Thyroid gland (tissue), 4 donors: ENCODE data around the gene LRP2BP. TPM values are rescaled to one million over a fixed set of nuclear protein-coding genes. Genes with fewer than 3 reads are reported as not detected.

Source experiments
- DNase-seq, 2 donors: peaks; one replicate each; pipeline ENCODE4 v3.0.0-alpha.2; 2019
- H3K27ac ChIP-seq, 3 donors: fragments of 200-600 bp; sonication (generic); 1 replicate in 2 of 3; 2 replicates in 1 of 3; pipeline ENCODE4 v1.5.1; 2016 to 2019; ENCODE audit warnings: mild to moderate bottlenecking in 1 of 3, moderate library complexity in 1 of 3
- H3K27me3 ChIP-seq: fragments of 200-600 bp; sonication (generic); one replicate; pipeline ENCODE4 v1.5.1; 2019
- H3K36me3 ChIP-seq, 2 donors: fragments of 200-600 bp; sonication (generic); one replicate each; pipeline ENCODE4 v1.5.1; 2016 to 2019
- H3K4me1 ChIP-seq, 2 donors: fragments of 200-600 bp; sonication (generic); one replicate each; pipeline ENCODE4 v1.5.1; 2017 to 2019
- H3K4me3 ChIP-seq, 3 donors: fragments of 200-600 bp; sonication (generic); replicated peaks in 1 of 3; 1 replicate in 2 of 3; 2 replicates in 1 of 3; pipeline ENCODE4 v1.5.1; 2016; ENCODE audit warnings: mild to moderate bottlenecking in 1 of 3
- H3K9me3 ChIP-seq: fragments of 200-600 bp; sonication (generic); one replicate; pipeline ENCODE4 v1.5.1; 2017
- CTCF ChIP-seq, 6 experiments: fragments of 200-600 bp in 3 of 6; fragments of 450-650 bp in 3 of 6; sonication (generic) in 3 of 6; IDR thresholded peaks; one replicate each; pipeline ENCODE4 v1.5.1; 2016 to 2019; ENCODE audit warnings: antibody characterized with exemption in 6 of 6, mild to moderate bottlenecking in 2 of 6, inconsistent platforms in 1 of 6, moderate library complexity in 1 of 6
- POLR2A ChIP-seq, 2 donors: fragments of 450-650 bp; IDR thresholded peaks; one replicate each; pipeline ENCODE4 v1.6.1; 2017; ENCODE audit warnings: antibody characterized with exemption in 2 of 2, mild to moderate bottlenecking in 2 of 2, moderate library complexity in 1 of 2
- WGBS, 2 donors: methylation state at CpG; one replicate each; pipeline ENCODE4 v1.1.5; 2017; 5-methylcytosine and 5-hydroxymethylcytosine counted together
- intact Hi-C: fragments of 100-400 bp; cut with DNase I; formaldehyde crosslinking; loops from one replicate; pipeline ENCODE4 v1.15.1; 2023
- total RNA-seq, 4 donors: library from RNA; depleted of rRNA; stranded (reverse); fragments of >200 nt; gene quantifications; one replicate each; pipeline ENCODE4 v1.2.3, GENCODE V29; 2016

The LRP2BP gene
- total RNA-seq, 4 donors from 2014 or later = 1.4 to 3.1 (median 2.3) TPM

- no peaks in the 10 kb centered on the region for H3K27me3 ChIP-seq
- no peaks in the 10 kb centered on the region for H3K9me3 ChIP-seq
- H3K36me3 ChIP-seq = no peaks in the 10 kb centered on the region
- intact Hi-C loops = no loop called here
- no peak for TF ChIP-seq CTCF (IDR thresholded peaks at IDR 0.05)
- TF ChIP-seq POLR2A (IDR thresholded peaks at IDR 0.05) = no peak
- H3K4me1 ChIP-seq = peaks cover 21 to 26% of the 10 kb centered on the region in 2 donors
- H3K27ac ChIP-seq = no peak overlapping the region
- no peak for DNase-seq
- no peak overlapping the region for H3K4me3 ChIP-seq
- WGBS, 2 donors = 96 to 99% methylated on average over 4 of the region's 4 CpGs
Observed at GRCh38 chr4:185358959-185359358, 36.8 kb downstream of the LRP2BP start.

DNA sequence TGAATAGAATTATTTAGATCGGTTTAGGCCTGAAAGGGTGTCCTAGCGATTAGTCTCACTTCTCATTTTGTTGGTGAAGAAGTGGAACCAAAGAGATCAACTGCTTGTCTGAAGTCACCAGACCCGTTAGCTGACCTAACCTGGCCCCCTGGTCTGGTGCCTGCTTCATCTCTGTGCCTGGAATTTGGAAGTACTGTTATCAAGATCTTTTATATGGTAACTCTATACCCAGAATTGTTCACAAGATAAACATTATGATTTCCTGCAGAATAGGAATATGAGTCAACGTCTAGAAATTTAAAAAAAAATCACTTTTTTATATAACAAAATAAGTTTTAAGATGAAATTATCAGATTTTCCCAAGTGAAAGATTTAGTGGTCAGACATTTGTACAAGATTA is 37.2 kb downstream of the LRP2BP start:
- no peaks in the 10 kb centered on the region for H3K36me3 ChIP-seq
- H3K9me3 ChIP-seq = no peaks in the 10 kb centered on the region
- H3K27ac ChIP-seq = no peak overlapping the region
- H3K27me3 ChIP-seq = no peaks in the 10 kb centered on the region
- DNase-seq = no peak
- intact Hi-C loops = no loop called here
- no peak for TF ChIP-seq CTCF (IDR thresholded peaks at IDR 0.05)
- no peak overlapping the region for H3K4me3 ChIP-seq
- WGBS, 2 donors = 87 to 89% methylated on average over 4 of the region's 4 CpGs
- peaks cover 18 to 22% of the 10 kb centered on the region in 2 donors for H3K4me1 ChIP-seq

DNA sequence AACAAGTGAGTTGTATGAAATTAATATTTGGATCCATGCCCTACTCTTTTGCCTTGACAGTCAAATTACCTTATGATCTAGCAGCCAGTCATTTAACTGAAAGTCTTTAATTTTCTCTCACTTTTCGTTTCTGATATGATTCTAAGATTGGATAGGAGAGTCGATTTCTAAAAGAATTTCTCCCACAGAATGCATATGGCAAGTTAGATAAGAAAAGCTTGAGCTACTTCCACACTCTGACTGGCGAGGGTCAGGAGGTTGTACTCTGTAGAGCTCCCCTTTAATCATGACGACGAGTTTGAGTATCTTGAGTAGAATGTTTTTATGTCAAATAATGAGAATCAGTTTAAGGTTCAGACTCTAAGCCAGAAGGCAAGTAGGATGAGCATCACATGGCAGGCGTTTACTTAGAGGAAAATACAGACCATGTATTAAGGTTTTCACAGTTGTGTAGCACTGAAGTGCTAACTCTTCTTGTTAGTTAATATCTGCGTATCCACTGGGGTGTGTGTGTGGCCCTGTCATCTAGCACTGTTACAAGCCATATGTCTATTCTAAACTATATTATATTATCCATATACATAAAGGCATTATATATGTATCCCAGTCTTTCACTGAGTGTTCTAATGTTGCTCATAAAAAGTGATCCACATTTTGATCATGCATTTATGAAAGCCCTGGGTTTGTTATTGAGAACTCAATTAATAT is 37.8 kb downstream of the LRP2BP start:
- DNase-seq = no peak
- intact Hi-C loops = no loop called here
- H3K27ac ChIP-seq = no peak overlapping the region
- H3K27me3 ChIP-seq = no peaks in the 10 kb centered on the region
- no peaks in the 10 kb centered on the region for H3K36me3 ChIP-seq
- no peak for TF ChIP-seq POLR2A (IDR thresholded peaks at IDR 0.05)
- TF ChIP-seq CTCF (IDR thresholded peaks at IDR 0.05) = no peak
- H3K4me3 ChIP-seq = no peak overlapping the region
- H3K9me3 ChIP-seq = no peaks in the 10 kb centered on the region
- WGBS, 2 donors = 88 to 92% methylated on average over 7 of the region's 7 CpGs
- H3K4me1 ChIP-seq = peaks cover 15 to 19% of the 10 kb centered on the region in 2 donors

- Histone ChIP-seq H3K36me3 (no peaks in the 10 kb centered on the region), H3K27ac (no peak overlapping the region), H3K4me3 (no peak overlapping the region), H3K9me3 (no peaks in the 10 kb centered on the region), H3K4me1 (peaks cover 10 to 12% of the 10 kb centered on the region in 2 donors), H3K27me3 (no peaks in the 10 kb centered on the region)
- TF ChIP-seq CTCF (IDR thresholded peaks at IDR 0.05) = no peak
- no peak for TF ChIP-seq POLR2A (IDR thresholded peaks at IDR 0.05)
- intact Hi-C loops = no loop called here
- 85 to 95% methylated on average over 5 of the region's 5 CpGs for WGBS, 2 donors
- no peak for DNase-seq
Observed at GRCh38 chr4:185357211-185357610, 38.5 kb downstream of the LRP2BP start.

DNA sequence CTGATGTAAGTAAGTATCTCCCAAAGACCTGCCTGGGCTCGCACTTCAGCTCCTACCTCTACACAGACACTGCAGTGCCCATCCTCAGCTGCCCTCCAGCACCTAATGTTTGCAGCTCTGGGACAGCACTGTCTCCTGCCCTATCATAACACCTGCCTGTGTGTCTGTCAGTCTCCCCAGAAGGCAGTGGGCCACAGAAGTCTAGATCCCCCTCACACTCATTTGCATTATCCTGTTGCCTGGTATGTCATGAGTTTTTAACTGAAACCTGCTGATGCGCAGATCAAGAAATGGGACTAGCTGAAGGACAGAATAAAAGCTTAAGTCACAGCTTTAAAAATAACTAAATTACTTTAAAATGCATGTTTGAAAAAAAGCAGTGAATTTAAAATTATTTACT is 43.0 kb downstream of the LRP2BP start:
- DNase-seq = no peak
- Histone ChIP-seq H3K27ac (no peak overlapping the region), H3K4me3 (no peak overlapping the region), H3K9me3 (no peaks in the 10 kb centered on the region), H3K27me3 (no peaks in the 10 kb centered on the region), H3K4me1 (peaks cover 0 to 6% of the 10 kb centered on the region in 2 donors), H3K36me3 (peaks cover 3 to 13% of the 10 kb centered on the region in 2 donors)
- intact Hi-C loops = no loop called here
- whole genome bisulfite sequencing, 2 donors = 100% methylated on average over 2 of the region's 2 CpGs
- no peak for TF ChIP-seq CTCF (IDR thresholded peaks at IDR 0.05)
- no peak for TF ChIP-seq POLR2A (IDR thresholded peaks at IDR 0.05)
